Measurements from ENCODE around the gene DUSP8. TPM values are rescaled to one million over a fixed set of nuclear protein-coding genes. Genes with fewer than 3 reads are reported as not detected.

The DUSP8 gene
- total RNA-seq, 1 experiment from 2014 or later, result 7.7 TPM

GRCh38 chr11:1520209-1520662, 51.8 kb downstream of the DUSP8 start:
- CTCF ChIA-PET, result no interaction called here
- H3K27ac Mint-ChIP-seq (ENCODE audit: unreplicated experiment), result no peak overlapping the region

GRCh38 chr11:1519028-1520010, 52.8 kb downstream of the DUSP8 start:
- no peaks in the 10 kb centered on the region for H3K9me3 ChIP-seq
- no peaks in the 10 kb centered on the region for H3K4me1 Mint-ChIP-seq (ENCODE audit: low read depth, unreplicated experiment)
- no peaks in the 10 kb centered on the region for H3K27me3 ChIP-seq (replicated peaks; ENCODE audit: control insufficient read depth, insufficient read depth, low read length)
- DNase-seq, result no peak
- no peaks in the 10 kb centered on the region for H3K27me3 Mint-ChIP-seq (ENCODE audit: insufficient read depth, unreplicated experiment)
- ChIA-PET CTCF (no interaction called here), POLR2A (no interaction called here)
- intact Hi-C loops (cut with micrococcal nuclease; ENCODE audit: unreplicated experiment), result no loop called here
- no peak overlapping the region for H3K27ac Mint-ChIP-seq (ENCODE audit: unreplicated experiment)
- no peak for TF ChIP-seq CTCF (IDR thresholded peaks at IDR 0.05; ENCODE audit: insufficient read depth in 1 of 2, low read depth in 1 of 2, low read length in 1 of 2, severe bottlenecking in 1 of 2, unreplicated experiment in 1 of 2)
- peaks cover 9% of the 10 kb centered on the region for H3K4me1 ChIP-seq
- peaks cover 8% of the 10 kb centered on the region for H3K36me3 Mint-ChIP-seq (ENCODE audit: insufficient read depth, unreplicated experiment)
- H3K9me3 Mint-ChIP-seq (ENCODE audit: unreplicated experiment), result no peaks in the 10 kb centered on the region
- no peak overlapping the region for H3K4me3 ChIP-seq (ENCODE audit: low read depth, low read length)
- H3K4me3 Mint-ChIP-seq (ENCODE audit: unreplicated experiment), result no peak overlapping the region
- no TSS peak for BruUV-seq (replicated peaks)
- no peaks in the 10 kb centered on the region for H3K36me3 ChIP-seq (ENCODE audit: control insufficient read depth, insufficient read depth, low read length)

More at GRCh38 chr11:1520209-1520662, 51.8 kb downstream of the DUSP8 start:
- POLR2A ChIA-PET, result no interaction called here
- Mint-ChIP-seq H3K9me3 (ENCODE audit: unreplicated experiment) (no peaks in the 10 kb centered on the region), H3K27me3 (ENCODE audit: insufficient read depth, unreplicated experiment) (no peaks in the 10 kb centered on the region), H3K4me3 (ENCODE audit: unreplicated experiment) (no peak overlapping the region), H3K36me3 (ENCODE audit: insufficient read depth, unreplicated experiment) (peaks cover 5% of the 10 kb centered on the region), H3K4me1 (ENCODE audit: low read depth, unreplicated experiment) (no peaks in the 10 kb centered on the region)
- Histone ChIP-seq H3K9me3 (no peaks in the 10 kb centered on the region), H3K4me1 (peaks cover 9% of the 10 kb centered on the region), H3K27me3 (replicated peaks; ENCODE audit: control insufficient read depth, insufficient read depth, low read length) (no peaks in the 10 kb centered on the region), H3K4me3 (ENCODE audit: low read depth, low read length) (no peak overlapping the region), H3K36me3 (ENCODE audit: control insufficient read depth, insufficient read depth, low read length) (no peaks in the 10 kb centered on the region)
- no peak for TF ChIP-seq CTCF (IDR thresholded peaks at IDR 0.05; ENCODE audit: insufficient read depth in 1 of 2, low read depth in 1 of 2, low read length in 1 of 2, severe bottlenecking in 1 of 2, unreplicated experiment in 1 of 2)
- intact Hi-C loops (cut with micrococcal nuclease; ENCODE audit: unreplicated experiment), result no loop called here
- no peak for DNase-seq
- no TSS peak for BruUV-seq (replicated peaks)

- CTCF ChIA-PET, result no interaction called here
These were observed 53.8 kb downstream of the DUSP8 start for GRCh38 chr11:1518301-1518700.

More at GRCh38 chr11:1518301-1518700, 53.8 kb downstream of the DUSP8 start:
- Mint-ChIP-seq H3K9me3 (ENCODE audit: unreplicated experiment) (no peaks in the 10 kb centered on the region), H3K27ac (ENCODE audit: unreplicated experiment) (no peak overlapping the region), H3K4me1 (ENCODE audit: low read depth, unreplicated experiment) (peaks cover 3% of the 10 kb centered on the region), H3K36me3 (ENCODE audit: insufficient read depth, unreplicated experiment) (peaks cover 9% of the 10 kb centered on the region), H3K27me3 (ENCODE audit: insufficient read depth, unreplicated experiment) (no peaks in the 10 kb centered on the region), H3K4me3 (ENCODE audit: unreplicated experiment) (no peak overlapping the region)
- Histone ChIP-seq H3K9me3 (no peaks in the 10 kb centered on the region), H3K4me1 (peaks cover 2% of the 10 kb centered on the region), H3K4me3 (ENCODE audit: low read depth, low read length) (no peak overlapping the region), H3K36me3 (ENCODE audit: control insufficient read depth, insufficient read depth, low read length) (no peaks in the 10 kb centered on the region), H3K27me3 (replicated peaks; ENCODE audit: control insufficient read depth, insufficient read depth, low read length) (no peaks in the 10 kb centered on the region)
- intact Hi-C loops (cut with micrococcal nuclease; ENCODE audit: unreplicated experiment), result no loop called here
- no TSS peak for BruUV-seq (replicated peaks)
- no peak for DNase-seq
- no peak for TF ChIP-seq CTCF (IDR thresholded peaks at IDR 0.05; ENCODE audit: insufficient read depth in 1 of 2, low read depth in 1 of 2, low read length in 1 of 2, severe bottlenecking in 1 of 2, unreplicated experiment in 1 of 2)
- POLR2A ChIA-PET, result no interaction called here

Data from Caco-2 (cell line).